B cell (primary cell): ENCODE results near the gene CLSTN2. TPM values are rescaled to one million over a fixed set of nuclear protein-coding genes. Genes with fewer than 3 reads are reported as not detected.

Source experiments
- ATAC-seq: fragments of 200-7000 bp; cut with Tn5 transposase; one replicate; pipeline ENCODE4 v1.10.0; 2021; ENCODE audit warnings: low read depth, mild to moderate bottlenecking, moderate number of reproducible peaks, moderate library complexity
- CTCF ChIA-PET: fragments of 350-600 bp; sonication (Branson Sonifier 250); formaldehyde crosslinking; loops from one replicate; lab custom pipeline; 2021; ENCODE audit warnings: antibody characterized with exemption, inconsistent platforms; lab: Charles Lee
- POLR2A ChIA-PET: fragments of 350-600 bp; sonication (Branson Sonifier 250); formaldehyde crosslinking; loops from one replicate; lab custom pipeline; 2021; ENCODE audit warnings: antibody characterized with exemption; lab: Charles Lee
- DNase-seq: peaks from one replicate; pipeline ENCODE4 v3.0.0; 2013
- H2AFZ ChIP-seq: 2 replicates; pipeline ENCODE4 v1.6.1; 2012; ENCODE audit warnings: mild to moderate bottlenecking, low read depth, low read length; ENCODE audit not compliant: insufficient read depth, poor library complexity, severe bottlenecking
- H3K27ac ChIP-seq, 2 donors: 1 replicate in 1 of 2; 2 replicates in 1 of 2; pipeline ENCODE4 v1.5.1; 2012 to 2013; ENCODE audit warnings: low read length in 2 of 2, mild to moderate bottlenecking in 2 of 2, moderate library complexity in 1 of 2
- H3K27me3 ChIP-seq, 4 experiments: fragments of 200-600 bp in 1 of 4; sonication (generic) in 1 of 4; replicated peaks in 1 of 4; 1 replicate in 2 of 4; 2 replicates in 2 of 4; pipeline versions ENCODE4 v1.6.1 to v1.7.0; 2013 to 2016; ENCODE audit warnings: low read length in 3 of 4, mild to moderate bottlenecking in 2 of 4, mixed read lengths in 1 of 4, moderate library complexity in 1 of 4; ENCODE audit not compliant: insufficient read depth in 4 of 4, control insufficient read depth in 3 of 4; ENCODE audit errors: control extremely low read depth in 1 of 4
- H3K36me3 ChIP-seq, 2 experiments: replicated peaks in 1 of 2; 1 replicate in 1 of 2; 2 replicates in 1 of 2; pipeline versions ENCODE4 v1.6.1 to v1.7.1; 2013; ENCODE audit warnings: low read length in 1 of 2; ENCODE audit not compliant: insufficient read depth in 2 of 2, control insufficient read depth in 1 of 2; ENCODE audit errors: control extremely low read depth in 1 of 2, extremely low read depth in 1 of 2
- H3K4me1 ChIP-seq, 2 donors: fragments of 200-600 bp in 1 of 2; sonication (generic) in 1 of 2; 1 replicate in 1 of 2; 2 replicates in 1 of 2; pipeline versions ENCODE4 v1.5.1 to v1.6.1; 2013 to 2017; ENCODE audit warnings: low read length in 2 of 2; ENCODE audit not compliant: control insufficient read depth in 2 of 2, insufficient read depth in 2 of 2
- H3K4me2 ChIP-seq: replicated peaks from 2 replicates; pipeline ENCODE3; 2012; ENCODE audit warnings: mild to moderate bottlenecking, low read depth, low read length; ENCODE audit not compliant: poor library complexity, severe bottlenecking
- H3K4me3 ChIP-seq, 5 experiments: fragments of 200-600 bp in 1 of 5; sonication (generic) in 1 of 5; 1 replicate in 3 of 5; 2 replicates in 2 of 5; pipeline versions ENCODE4 v1.5.1 to v1.7.0; 2011 to 2016; ENCODE audit warnings: low read length in 4 of 5, mild to moderate bottlenecking in 4 of 5, low read depth in 2 of 5, control low read depth in 1 of 5, moderate library complexity in 1 of 5; ENCODE audit not compliant: insufficient read depth in 1 of 5; ENCODE audit errors: control extremely low read depth in 1 of 5, extremely low read depth in 1 of 5
- H3K79me2 ChIP-seq: fragments of 200-600 bp; sonication (generic); one replicate; pipeline ENCODE4 v1.6.0; 2016; ENCODE audit warnings: low read length; ENCODE audit not compliant: control insufficient read depth, insufficient read depth
- H3K9ac ChIP-seq: fragments of 200-600 bp; sonication (generic); 2 replicates; pipeline ENCODE4 v1.6.1; 2017; ENCODE audit warnings: mild to moderate bottlenecking, low read length, moderate library complexity
- H3K9me3 ChIP-seq, 3 donors: one replicate each; pipeline versions ENCODE4 v1.6.1 to v1.7.1; 2013; ENCODE audit warnings: low read length in 2 of 3; ENCODE audit not compliant: control insufficient read depth in 2 of 3, insufficient read depth in 1 of 3; ENCODE audit errors: control extremely low read depth in 1 of 3
- H4K20me1 ChIP-seq: 2 replicates; pipeline ENCODE4 v1.6.0; 2012; ENCODE audit warnings: mild to moderate bottlenecking, low read length; ENCODE audit not compliant: insufficient read depth, control insufficient read depth, poor library complexity, severe bottlenecking
- H3K27ac Mint-ChIP-seq: one replicate; pipeline ENCODE4 v1.8.0; 2021; ENCODE audit warnings: mixed read lengths
- H3K27me3 Mint-ChIP-seq: one replicate; pipeline ENCODE4 v1.8.0; 2021; ENCODE audit warnings: mixed read lengths
- H3K4me1 Mint-ChIP-seq: one replicate; pipeline ENCODE4 v1.8.0; 2021; ENCODE audit warnings: mixed read lengths
- H3K4me3 Mint-ChIP-seq: one replicate; pipeline ENCODE4 v1.8.0; 2021; ENCODE audit warnings: mixed read lengths
- H3K9me3 Mint-ChIP-seq: one replicate; pipeline ENCODE4 v1.8.0; 2022; ENCODE audit warnings: mixed read lengths; ENCODE audit not compliant: insufficient read depth
- CTCF ChIP-seq: fragments of 200-600 bp; IDR thresholded peaks from one replicate; pipeline ENCODE4 v1.8.0; 2022; ENCODE audit warnings: antibody characterized with exemption, mild to moderate bottlenecking
- EZH2 ChIP-seq: IDR thresholded peaks from 2 replicates; pipeline ENCODE4 v1.6.1; 2012; ENCODE audit warnings: borderline replicate concordance, low read depth, mild to moderate bottlenecking, moderate library complexity, low read length; ENCODE audit not compliant: insufficient read depth, poor library complexity, severe bottlenecking
- WGBS: methylation state at CpG from one replicate; pipeline ENCODE4 v1.1.5; 2013; ENCODE audit warnings: missing lambda C conversion rate; ENCODE audit not compliant: insufficient coverage; 5-methylcytosine and 5-hydroxymethylcytosine counted together
- intact Hi-C: fragments of 100-400 bp; cut with micrococcal nuclease; formaldehyde crosslinking; loops from one replicate; pipeline ENCODE4 v1.10.0; 2022
- polyA plus RNA-seq: library from polyadenylated mRNA; depleted of rRNA; stranded (reverse); fragments of >200 nt; gene quantifications from 2 replicates; pipeline ENCODE4 v1.2.3, GENCODE V29; 2012
- total RNA-seq, 2 donors: library from RNA; stranded (reverse); fragments of 120-200 nt in 1 of 2; gene quantifications; 1 replicate in 1 of 2; 2 replicates in 1 of 2; pipeline versions ENCODE4 v1.2.3 to v1.2.4, GENCODE V29; 2013 to 2022

The CLSTN2 gene
- total and polyA plus RNA-seq, 2 donors (not counting 1 experiment from before 2014, with no cell fraction given) = not detected

- Histone ChIP-seq H4K20me1 (no peaks in the 10 kb centered on the region), H3K4me3 (no peak overlapping the region), H3K4me2 (no peak overlapping the region), H3K4me1 (peaks cover under 1 to 3% of the 10 kb centered on the region in 2 donors), H3K79me2 (no peaks in the 10 kb centered on the region), H3K27me3 (peaks cover 0 to 20% (median 13%) of the 10 kb centered on the region in 4 experiments), H3K36me3 (no peaks in the 10 kb centered on the region), H3K9ac (no peak overlapping the region), H3K9me3 (peaks cover 0 to 6% (median 0%) of the 10 kb centered on the region in 3 donors), H2AFZ (no peak overlapping the region), H3K27ac (no peak overlapping the region)
- WGBS = no CpG with 5 or more reads among the region's 1 CpG
- H3K27ac Mint-ChIP-seq = no peak overlapping the region
- POLR2A ChIA-PET = no interaction called here
- intact Hi-C loops = no loop called here
- no peaks in the 10 kb centered on the region for H3K9me3 Mint-ChIP-seq
- DNase-seq = no peak
- peaks cover 5% of the 10 kb centered on the region for H3K4me1 Mint-ChIP-seq
- CTCF ChIA-PET = no interaction called here
- no peak overlapping the region for H3K4me3 Mint-ChIP-seq
- peaks cover 26% of the 10 kb centered on the region for H3K27me3 Mint-ChIP-seq
- ATAC-seq = no peak
- no peak for TF ChIP-seq EZH2
- TF ChIP-seq CTCF = no peak
Observed at GRCh38 chr3:139930211-139930610, 4.8 kb upstream of the CLSTN2 start.

- Histone ChIP-seq H3K9me3 (peaks cover 0 to 6% (median 0%) of the 10 kb centered on the region in 3 donors), H3K79me2 (no peaks in the 10 kb centered on the region), H3K9ac (no peak overlapping the region), H3K4me1 (peaks cover 9 to 11% of the 10 kb centered on the region in 2 donors), H3K27me3 (peaks cover 0 to 37% (median 23%) of the 10 kb centered on the region in 4 experiments), H3K36me3 (no peaks in the 10 kb centered on the region), H3K27ac (no peak overlapping the region), H3K4me3 (no peak overlapping the region), H3K4me2 (no peak overlapping the region), H2AFZ (no peak overlapping the region), H4K20me1 (no peaks in the 10 kb centered on the region)
- intact Hi-C loops = no loop called here
- H3K9me3 Mint-ChIP-seq = no peaks in the 10 kb centered on the region
- no peak for TF ChIP-seq CTCF
- no peak for TF ChIP-seq EZH2
- ChIA-PET CTCF (no interaction called here), POLR2A (no interaction called here)
- H3K27me3 Mint-ChIP-seq = peaks cover 37% of the 10 kb centered on the region
- 60% methylated on average over 1 of the region's 2 CpGs for WGBS
- H3K4me3 Mint-ChIP-seq = no peak overlapping the region
- no peak overlapping the region for H3K27ac Mint-ChIP-seq
- H3K4me1 Mint-ChIP-seq = peaks cover 9% of the 10 kb centered on the region
- ATAC-seq (no peak), DNase-seq (no peak)
Observed at GRCh38 chr3:139933766-139934165, 1.2 kb upstream of the CLSTN2 start.
